Ovary (tissue), 9 donors: ENCODE measurements around the gene POC1B. TPM values are rescaled to one million over a fixed set of nuclear protein-coding genes. Genes with fewer than 3 reads are reported as not detected.

ENCODE experiments used
- DNase-seq, 5 donors: peaks; one replicate each; pipeline ENCODE4 v3.0.0-alpha.2; 2019 to 2020
- H3K27ac ChIP-seq, 2 donors: fragments of 200-600 bp; one replicate each; pipeline versions ENCODE4 v1.5.1 to v1.8.0; 2019 to 2022
- H3K27me3 ChIP-seq: fragments of 200-600 bp; one replicate; pipeline ENCODE4 v1.8.0; 2022
- H3K36me3 ChIP-seq: fragments of 200-600 bp; sonication (generic); one replicate; pipeline ENCODE4 v1.5.1; 2019
- H3K4me1 ChIP-seq: one replicate; pipeline ENCODE4 v1.8.1; 2013; ENCODE audit warnings: mild to moderate bottlenecking, moderate library complexity; ENCODE audit not compliant: insufficient read depth
- H3K4me3 ChIP-seq: fragments of 200-600 bp; sonication (generic); one replicate; pipeline ENCODE4 v1.5.1; 2017
- H3K9me3 ChIP-seq, 2 donors: fragments of 200-600 bp in 1 of 2; sonication (generic) in 1 of 2; one replicate each; pipeline versions ENCODE4 v1.5.1 to v1.8.1; 2013 to 2019; ENCODE audit warnings: mild to moderate bottlenecking in 1 of 2, moderate library complexity in 1 of 2
- CTCF ChIP-seq, 3 donors: fragments of 450-650 bp in 2 of 3; fragments of 200-600 bp in 1 of 3; IDR thresholded peaks; one replicate each; pipeline versions ENCODE4 v1.5.1 to v1.8.0; 2016 to 2022; ENCODE audit warnings: antibody characterized with exemption in 3 of 3, mild to moderate bottlenecking in 1 of 3
- EP300 ChIP-seq: sonication (generic); formaldehyde crosslinking; IDR thresholded peaks from one replicate; pipeline ENCODE4 v1.6.1; 2017; ENCODE audit warnings: antibody characterized with exemption
- POLR2A ChIP-seq: fragments of 450-650 bp; IDR thresholded peaks from one replicate; pipeline ENCODE4 v1.6.1; 2017; ENCODE audit warnings: antibody characterized with exemption, mild to moderate bottlenecking, moderate library complexity
- WGBS, 3 donors: extraction: QIAGEN DNeasy Blood & Tissue Kit in 1 of 3; methylation state at CpG; one replicate each; pipeline versions ENCODE4 v1.1.5 to v1.1.7; 2013 to 2017; 5-methylcytosine and 5-hydroxymethylcytosine counted together
- intact Hi-C, 4 donors: fragments of 100-400 bp; cut with DNase I; formaldehyde crosslinking; loops; one replicate each; pipeline versions ENCODE4 v1.11.0 to v1.15.1; 2022 to 2023
- polyA plus RNA-seq, 2 donors: library from polyadenylated mRNA; stranded (reverse); fragments of 200-250 nt in 1 of 2; fragments of 350-450 nt in 1 of 2; fragmentation: Illumina TruSeq in 1 of 2; extraction: RNeasy Lipid Tissue Mini Kit (QIAGEN cat#74804) in 1 of 2; gene quantifications; one replicate each; pipeline ENCODE4 v1.2.3, GENCODE V29; 2013 to 2014
- total RNA-seq, 7 donors: library from RNA; depleted of rRNA in 2 of 7; stranded (reverse); fragments of >200 nt in 2 of 7; fragmentation: NEBNext Ultra II Directional in 3 of 7; extraction: Animal tissue kit (Norgen Biotek cat#: 25700) in 3 of 7; gene quantifications; one replicate each; pipeline versions ENCODE4 v1.1.0 to v1.2.4, GENCODE V29; 2016 to 2023
- donor health status: DM: no; HTN: no; CAD: no; lungs with moderate emphysema.
- donor health status: DM: no; HTN: no; CAD: no.
- donor health status: Bipolar disorder and iron deficiency.
- donor health status: DM: yes; HTN: yes; CAD: no.
- donor health status: DM: no; HTN: no; CAD: no.
- donor health status: DM: yes; HTN: yes; CAD: no.

Gene POC1B
- total and polyA plus RNA-seq, 9 donors = 8.5 to 29.2 (median 13.8) TPM

GRCh38 chr12:89413234-89413633 lies 112.6 kb downstream of the POC1B start:
- H3K27ac ChIP-seq = no peak overlapping the region
- H3K27me3 ChIP-seq = no peaks in the 10 kb centered on the region
- TF ChIP-seq CTCF (IDR thresholded peaks at IDR 0.05) (no peak), EP300 (no peak), POLR2A (no peak)
- no peaks in the 10 kb centered on the region for H3K36me3 ChIP-seq
- intact Hi-C loops = no loop called here
- 92 to 95% (median 93%) methylated on average over 3 of the region's 3 CpGs for WGBS, 3 donors
- no peak for DNase-seq
- H3K4me3 ChIP-seq = no peak overlapping the region
- H3K9me3 ChIP-seq = no peaks in the 10 kb centered on the region
- no peaks in the 10 kb centered on the region for H3K4me1 ChIP-seq

- H3K27ac ChIP-seq = no peak overlapping the region
- WGBS, 3 donors = 94 to 97% (median 97%) methylated on average over 6 of the region's 6 CpGs
- DNase-seq = no peak
- H3K36me3 ChIP-seq = no peaks in the 10 kb centered on the region
- TF ChIP-seq EP300 = no peak
- TF ChIP-seq CTCF (IDR thresholded peaks at IDR 0.05) = no peak
- no peak for TF ChIP-seq POLR2A
- intact Hi-C loops = no loop called here
- H3K27me3 ChIP-seq = no peaks in the 10 kb centered on the region
- no peaks in the 10 kb centered on the region for H3K9me3 ChIP-seq
- no peaks in the 10 kb centered on the region for H3K4me1 ChIP-seq
- no peak overlapping the region for H3K4me3 ChIP-seq
Observed at GRCh38 chr12:89412665-89413064, 113.2 kb downstream of the POC1B start.

- no peak overlapping the region for H3K27ac ChIP-seq
- H3K4me3 ChIP-seq = no peak overlapping the region
- no peaks in the 10 kb centered on the region for H3K27me3 ChIP-seq
- TF ChIP-seq EP300 (no peak), POLR2A (no peak), CTCF (IDR thresholded peaks at IDR 0.05) (no peak)
- H3K4me1 ChIP-seq = no peaks in the 10 kb centered on the region
- 56 to 64% (median 63%) methylated on average over 4 of the region's 4 CpGs for WGBS, 3 donors
- H3K36me3 ChIP-seq = no peaks in the 10 kb centered on the region
- intact Hi-C loops = no loop called here
- H3K9me3 ChIP-seq = no peaks in the 10 kb centered on the region
- no peak for DNase-seq
Observed at GRCh38 chr12:89411846-89412245, 114.0 kb downstream of the POC1B start.

GRCh38 chr12:89411234-89411633 lies 114.6 kb downstream of the POC1B start:
- intact Hi-C loops = no loop called here
- Histone ChIP-seq H3K9me3 (no peaks in the 10 kb centered on the region), H3K27ac (no peak overlapping the region), H3K4me1 (no peaks in the 10 kb centered on the region), H3K27me3 (no peaks in the 10 kb centered on the region), H3K36me3 (no peaks in the 10 kb centered on the region), H3K4me3 (no peak overlapping the region)
- 75 to 84% (median 78%) methylated on average over 2 of the region's 2 CpGs for WGBS, 3 donors
- TF ChIP-seq POLR2A (no peak), EP300 (no peak), CTCF (IDR thresholded peaks at IDR 0.05) (no peak)
- DNase-seq = no peak
